Testis (tissue), 2 donors: Measurements from ENCODE around the gene FOXP4.

Experiments
- POLR2A ChIP-seq: fragments of 450-650 bp; IDR thresholded peaks from one replicate; pipeline ENCODE4 v1.6.1; 2017; ENCODE audit warnings: antibody characterized with exemption, mild to moderate bottlenecking, moderate library complexity
- TF ChIP-seq, protein P1 (sequence below), 3 experiments: fragments of 450-650 bp in 2 of 3; fragments of 200-600 bp in 1 of 3; sonication (generic) in 1 of 3; IDR thresholded peaks; one replicate each; pipeline ENCODE4 v1.5.1; 2016 to 2019; ENCODE audit warnings: antibody characterized with exemption in 3 of 3, mild to moderate bottlenecking in 2 of 3, moderate library complexity in 1 of 3

DNA sequence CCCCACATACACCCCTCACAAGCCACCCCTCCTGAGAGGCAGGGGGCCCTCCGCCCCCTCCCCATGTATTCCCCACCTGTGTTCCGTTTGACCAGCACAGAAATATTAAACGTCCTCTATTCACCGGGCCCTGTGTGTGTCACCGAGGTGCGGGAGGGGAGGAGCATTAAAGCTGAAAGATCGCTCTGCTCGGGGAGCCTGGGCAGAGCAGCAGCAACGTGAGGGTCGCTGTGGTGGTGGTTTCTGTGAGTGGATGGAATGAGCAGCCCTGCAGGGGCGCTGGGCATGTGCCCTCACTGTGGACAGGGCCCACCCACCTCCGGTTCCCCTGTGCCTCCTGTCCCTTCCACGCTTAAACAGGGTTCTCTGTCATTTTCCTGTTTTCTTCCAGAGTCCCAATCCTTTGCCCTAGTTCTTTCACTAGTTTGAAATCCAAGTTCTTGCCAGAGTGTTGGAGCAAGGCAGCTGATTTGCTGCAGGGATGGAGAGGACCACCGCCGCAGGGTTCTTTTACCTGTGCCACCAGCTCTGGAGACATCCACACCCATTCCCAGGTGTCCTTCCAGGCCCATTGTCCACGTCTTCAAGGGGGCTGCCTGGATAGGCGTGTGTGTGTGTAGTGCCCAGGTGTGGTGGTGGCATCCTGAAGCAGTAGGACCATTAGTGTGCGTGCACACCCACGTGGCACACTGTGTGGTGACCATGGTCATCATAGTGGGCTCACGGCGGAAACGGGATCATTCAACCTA is 54.5 kb downstream of the FOXP4 start:
- TF ChIP-seq, protein P1, sequence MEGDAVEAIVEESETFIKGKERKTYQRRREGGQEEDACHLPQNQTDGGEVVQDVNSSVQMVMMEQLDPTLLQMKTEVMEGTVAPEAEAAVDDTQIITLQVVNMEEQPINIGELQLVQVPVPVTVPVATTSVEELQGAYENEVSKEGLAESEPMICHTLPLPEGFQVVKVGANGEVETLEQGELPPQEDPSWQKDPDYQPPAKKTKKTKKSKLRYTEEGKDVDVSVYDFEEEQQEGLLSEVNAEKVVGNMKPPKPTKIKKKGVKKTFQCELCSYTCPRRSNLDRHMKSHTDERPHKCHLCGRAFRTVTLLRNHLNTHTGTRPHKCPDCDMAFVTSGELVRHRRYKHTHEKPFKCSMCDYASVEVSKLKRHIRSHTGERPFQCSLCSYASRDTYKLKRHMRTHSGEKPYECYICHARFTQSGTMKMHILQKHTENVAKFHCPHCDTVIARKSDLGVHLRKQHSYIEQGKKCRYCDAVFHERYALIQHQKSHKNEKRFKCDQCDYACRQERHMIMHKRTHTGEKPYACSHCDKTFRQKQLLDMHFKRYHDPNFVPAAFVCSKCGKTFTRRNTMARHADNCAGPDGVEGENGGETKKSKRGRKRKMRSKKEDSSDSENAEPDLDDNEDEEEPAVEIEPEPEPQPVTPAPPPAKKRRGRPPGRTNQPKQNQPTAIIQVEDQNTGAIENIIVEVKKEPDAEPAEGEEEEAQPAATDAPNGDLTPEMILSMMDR (IDR thresholded peaks at IDR 0.05): no peak
- TF ChIP-seq POLR2A: no peak
